ENCODE measurements around the gene TP53BP1. TPM values are rescaled to one million over a fixed set of nuclear protein-coding genes. Genes with fewer than 3 reads are reported as not detected.

TP53BP1 gene
- total and polyA plus RNA-seq, 4 donors = 2.7 to 12.0 (median 7.3) TPM

GRCh38 chr15:43408789-43409188 is 84.2 kb downstream of the TP53BP1 start:
- Histone ChIP-seq H3K27ac (ENCODE audit: low read depth in 1 of 2, low read length in 2 of 2) (no peak overlapping the region), H3K4me1 (ENCODE audit: control insufficient read depth in 4 of 4, insufficient read depth in 4 of 4, low read length in 3 of 4) (peaks cover 0 to 8% (median 6%) of the 10 kb centered on the region in 4 donors), H3K36me3 (ENCODE audit: control insufficient read depth in 4 of 4, insufficient read depth in 3 of 4, low read depth in 1 of 4, low read length in 3 of 4) (peaks cover 2 to 66% (median 46%) of the 10 kb centered on the region in 4 donors), H3K9me3 (ENCODE audit: control insufficient read depth in 4 of 4, low read length in 3 of 4) (no peaks in the 10 kb centered on the region), H3K4me3 (ENCODE audit: low read depth in 1 of 3, low read length in 3 of 3) (no peak overlapping the region), H3K27me3 (ENCODE audit: control insufficient read depth in 4 of 4, insufficient read depth in 4 of 4, low read length in 3 of 4) (no peaks in the 10 kb centered on the region), H3K9ac (ENCODE audit: low read depth in 1 of 2, low read length in 2 of 2) (no peak overlapping the region)
- TF ChIP-seq GABPA (IDR thresholded peaks at IDR 0.05 in 1 of 2, conservative IDR thresholded peaks at IDR 0.05 in 1 of 2) (no peak), ATF3 (IDR thresholded peaks at IDR 0.05) (no peak), RXRA (IDR thresholded peaks at IDR 0.05) (no peak), SP1 (IDR thresholded peaks at IDR 0.05) (no peak), TAF1 (conservative IDR thresholded peaks at IDR 0.05) (no peak), YY1 (IDR thresholded peaks at IDR 0.05) (no peak), HNF4G (IDR thresholded peaks at IDR 0.05) (no peak), HNF4A (conservative IDR thresholded peaks at IDR 0.05) (no peak), CTCF (IDR thresholded peaks at IDR 0.05; ENCODE audit: low read depth, low read length, missing input control) (no peak), FOXA1 (IDR thresholded peaks at IDR 0.05) (no peak), RAD21 (IDR thresholded peaks at IDR 0.05) (no peak), EGR1 (IDR thresholded peaks at IDR 0.05; ENCODE audit: low read depth in 2 of 2) (no peak), FOXA2 (IDR thresholded peaks at IDR 0.05) (no peak), NR2F2 (IDR thresholded peaks at IDR 0.05) (no peak), JUND (IDR thresholded peaks at IDR 0.05) (no peak), MAX (IDR thresholded peaks at IDR 0.05) (no peak)
- TF ChIP-seq, protein P1, sequence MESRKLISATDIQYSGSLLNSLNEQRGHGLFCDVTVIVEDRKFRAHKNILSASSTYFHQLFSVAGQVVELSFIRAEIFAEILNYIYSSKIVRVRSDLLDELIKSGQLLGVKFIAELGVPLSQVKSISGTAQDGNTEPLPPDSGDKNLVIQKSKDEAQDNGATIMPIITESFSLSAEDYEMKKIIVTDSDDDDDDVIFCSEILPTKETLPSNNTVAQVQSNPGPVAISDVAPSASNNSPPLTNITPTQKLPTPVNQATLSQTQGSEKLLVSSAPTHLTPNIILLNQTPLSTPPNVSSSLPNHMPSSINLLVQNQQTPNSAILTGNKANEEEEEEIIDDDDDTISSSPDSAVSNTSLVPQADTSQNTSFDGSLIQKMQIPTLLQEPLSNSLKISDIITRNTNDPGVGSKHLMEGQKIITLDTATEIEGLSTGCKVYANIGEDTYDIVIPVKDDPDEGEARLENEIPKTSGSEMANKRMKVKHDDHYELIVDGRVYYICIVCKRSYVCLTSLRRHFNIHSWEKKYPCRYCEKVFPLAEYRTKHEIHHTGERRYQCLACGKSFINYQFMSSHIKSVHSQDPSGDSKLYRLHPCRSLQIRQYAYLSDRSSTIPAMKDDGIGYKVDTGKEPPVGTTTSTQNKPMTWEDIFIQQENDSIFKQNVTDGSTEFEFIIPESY (IDR thresholded peaks at IDR 0.05) = no peak
- TF ChIP-seq, protein P2, sequence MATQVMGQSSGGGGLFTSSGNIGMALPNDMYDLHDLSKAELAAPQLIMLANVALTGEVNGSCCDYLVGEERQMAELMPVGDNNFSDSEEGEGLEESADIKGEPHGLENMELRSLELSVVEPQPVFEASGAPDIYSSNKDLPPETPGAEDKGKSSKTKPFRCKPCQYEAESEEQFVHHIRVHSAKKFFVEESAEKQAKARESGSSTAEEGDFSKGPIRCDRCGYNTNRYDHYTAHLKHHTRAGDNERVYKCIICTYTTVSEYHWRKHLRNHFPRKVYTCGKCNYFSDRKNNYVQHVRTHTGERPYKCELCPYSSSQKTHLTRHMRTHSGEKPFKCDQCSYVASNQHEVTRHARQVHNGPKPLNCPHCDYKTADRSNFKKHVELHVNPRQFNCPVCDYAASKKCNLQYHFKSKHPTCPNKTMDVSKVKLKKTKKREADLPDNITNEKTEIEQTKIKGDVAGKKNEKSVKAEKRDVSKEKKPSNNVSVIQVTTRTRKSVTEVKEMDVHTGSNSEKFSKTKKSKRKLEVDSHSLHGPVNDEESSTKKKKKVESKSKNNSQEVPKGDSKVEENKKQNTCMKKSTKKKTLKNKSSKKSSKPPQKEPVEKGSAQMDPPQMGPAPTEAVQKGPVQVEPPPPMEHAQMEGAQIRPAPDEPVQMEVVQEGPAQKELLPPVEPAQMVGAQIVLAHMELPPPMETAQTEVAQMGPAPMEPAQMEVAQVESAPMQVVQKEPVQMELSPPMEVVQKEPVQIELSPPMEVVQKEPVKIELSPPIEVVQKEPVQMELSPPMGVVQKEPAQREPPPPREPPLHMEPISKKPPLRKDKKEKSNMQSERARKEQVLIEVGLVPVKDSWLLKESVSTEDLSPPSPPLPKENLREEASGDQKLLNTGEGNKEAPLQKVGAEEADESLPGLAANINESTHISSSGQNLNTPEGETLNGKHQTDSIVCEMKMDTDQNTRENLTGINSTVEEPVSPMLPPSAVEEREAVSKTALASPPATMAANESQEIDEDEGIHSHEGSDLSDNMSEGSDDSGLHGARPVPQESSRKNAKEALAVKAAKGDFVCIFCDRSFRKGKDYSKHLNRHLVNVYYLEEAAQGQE (IDR thresholded peaks at IDR 0.05) = no peak
- WGBS = 78% methylated on average over 4 of the region's 4 CpGs
- DNase-seq (ENCODE audit: low spot score) = no peak
